Measurements from ENCODE around the gene ADAMTSL1. TPM values are rescaled to one million over a fixed set of nuclear protein-coding genes. Genes with fewer than 3 reads are reported as not detected.

ADAMTSL1 gene
- total RNA-seq, 4 donors from 2014 or later = 2.8 to 26.4 (median 9.4) TPM

GRCh38 chr9:18889550-18889949 lies 415.6 kb downstream of the ADAMTSL1 start:
- Histone ChIP-seq H3K27me3 (no peaks in the 10 kb centered on the region), H3K36me3 (no peaks in the 10 kb centered on the region), H3K4me1 (no peaks in the 10 kb centered on the region), H3K4me3 (no peak overlapping the region), H3K9me3 (no peaks in the 10 kb centered on the region), H3K27ac (no peak overlapping the region)
- no peak for DNase-seq
- TF ChIP-seq CTCF (IDR thresholded peaks at IDR 0.05) = no peak

GRCh38 chr9:18890372-18890771 lies 416.4 kb downstream of the ADAMTSL1 start:
- no peak overlapping the region for H3K4me3 ChIP-seq
- H3K27ac ChIP-seq = no peak overlapping the region
- H3K9me3 ChIP-seq = peaks cover 0 to 3% (median 0%) of the 10 kb centered on the region in 4 donors
- TF ChIP-seq POLR2A (IDR thresholded peaks at IDR 0.05) = no peak
- no peak for TF ChIP-seq CTCF (IDR thresholded peaks at IDR 0.05)
- no peaks in the 10 kb centered on the region for H3K4me1 ChIP-seq
- no peak for DNase-seq
- no peaks in the 10 kb centered on the region for H3K36me3 ChIP-seq
- H3K27me3 ChIP-seq = no peaks in the 10 kb centered on the region

GRCh38 chr9:18891946-18892670 lies 418.2 kb downstream of the ADAMTSL1 start:
- H3K4me1 ChIP-seq = no peaks in the 10 kb centered on the region
- TF ChIP-seq CTCF (IDR thresholded peaks at IDR 0.05) (no peak), POLR2A (IDR thresholded peaks at IDR 0.05) (no peak)
- no peaks in the 10 kb centered on the region for H3K36me3 ChIP-seq
- no peak overlapping the region for H3K4me3 ChIP-seq
- H3K9me3 ChIP-seq = peaks cover 0 to 7% (median 0%) of the 10 kb centered on the region in 4 donors
- H3K27me3 ChIP-seq = no peaks in the 10 kb centered on the region
- H3K27ac ChIP-seq = no peak overlapping the region
- DNase-seq = no peak

- Histone ChIP-seq H3K36me3 (no peaks in the 10 kb centered on the region), H3K4me1 (no peaks in the 10 kb centered on the region), H3K27ac (no peak overlapping the region), H3K27me3 (no peaks in the 10 kb centered on the region), H3K4me3 (no peak overlapping the region), H3K9me3 (peaks cover 0 to 7% (median 0%) of the 10 kb centered on the region in 4 donors)
- TF ChIP-seq POLR2A (IDR thresholded peaks at IDR 0.05) (no peak), CTCF (IDR thresholded peaks at IDR 0.05) (no peak)
- no peak for DNase-seq
Observed at GRCh38 chr9:18893046-18893445, 419.1 kb downstream of the ADAMTSL1 start.

GRCh38 chr9:18893491-18893890 lies 419.5 kb downstream of the ADAMTSL1 start:
- TF ChIP-seq CTCF (IDR thresholded peaks at IDR 0.05) (no peak), POLR2A (IDR thresholded peaks at IDR 0.05) (no peak)
- DNase-seq = no peak
- H3K9me3 ChIP-seq = peaks cover 0 to 7% (median 0%) of the 10 kb centered on the region in 4 donors
- no peak overlapping the region for H3K27ac ChIP-seq
- H3K36me3 ChIP-seq = no peaks in the 10 kb centered on the region
- no peaks in the 10 kb centered on the region for H3K27me3 ChIP-seq
- no peak overlapping the region for H3K4me3 ChIP-seq
- H3K4me1 ChIP-seq = no peaks in the 10 kb centered on the region
